ENCODE results near the gene DENND1B.

The DENND1B gene

GRCh38 chr1:197686231-197686630, 89.0 kb downstream of the DENND1B start:
- H3K79me2 ChIP-seq (ENCODE audit: low read length) = peaks cover 100% of the 10 kb centered on the region
- no peak overlapping the region for H3K27ac ChIP-seq (ENCODE audit: low read length)
- TF ChIP-seq, protein P1, sequence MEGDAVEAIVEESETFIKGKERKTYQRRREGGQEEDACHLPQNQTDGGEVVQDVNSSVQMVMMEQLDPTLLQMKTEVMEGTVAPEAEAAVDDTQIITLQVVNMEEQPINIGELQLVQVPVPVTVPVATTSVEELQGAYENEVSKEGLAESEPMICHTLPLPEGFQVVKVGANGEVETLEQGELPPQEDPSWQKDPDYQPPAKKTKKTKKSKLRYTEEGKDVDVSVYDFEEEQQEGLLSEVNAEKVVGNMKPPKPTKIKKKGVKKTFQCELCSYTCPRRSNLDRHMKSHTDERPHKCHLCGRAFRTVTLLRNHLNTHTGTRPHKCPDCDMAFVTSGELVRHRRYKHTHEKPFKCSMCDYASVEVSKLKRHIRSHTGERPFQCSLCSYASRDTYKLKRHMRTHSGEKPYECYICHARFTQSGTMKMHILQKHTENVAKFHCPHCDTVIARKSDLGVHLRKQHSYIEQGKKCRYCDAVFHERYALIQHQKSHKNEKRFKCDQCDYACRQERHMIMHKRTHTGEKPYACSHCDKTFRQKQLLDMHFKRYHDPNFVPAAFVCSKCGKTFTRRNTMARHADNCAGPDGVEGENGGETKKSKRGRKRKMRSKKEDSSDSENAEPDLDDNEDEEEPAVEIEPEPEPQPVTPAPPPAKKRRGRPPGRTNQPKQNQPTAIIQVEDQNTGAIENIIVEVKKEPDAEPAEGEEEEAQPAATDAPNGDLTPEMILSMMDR (IDR thresholded peaks at IDR 0.05; ENCODE audit: low read length) = no peak
- TF ChIP-seq EZH2phosphoT487 (IDR thresholded peaks at IDR 0.05; ENCODE audit: low read length) (no peak), EZH2 (optimal IDR thresholded peaks at IDR 0.05; ENCODE audit: low read depth, low read length) (no peak)
- peaks cover 9% of the 10 kb centered on the region for H3K36me3 ChIP-seq (replicated peaks; ENCODE audit: insufficient read depth, low read length)
- H3K9me3 ChIP-seq (replicated peaks; ENCODE audit: insufficient read depth, low read length) = no peaks in the 10 kb centered on the region
- H3K4me3 ChIP-seq (ENCODE audit: low read length) = no peak overlapping the region
- DNase-seq = no peak
- H2AFZ ChIP-seq (ENCODE audit: low read length) = no peak overlapping the region
- H4K20me1 ChIP-seq (ENCODE audit: insufficient read depth, low read length) = peaks cover 7% of the 10 kb centered on the region; the same call in 1 of the 2 replicates
- H3K9me2 ChIP-seq (replicated peaks; ENCODE audit: insufficient read depth, low read length) = no peaks in the 10 kb centered on the region
- H3F3A ChIP-seq (ENCODE audit: insufficient read depth, low read length) = no peaks in the 10 kb centered on the region
- no peak overlapping the region for H3K9ac ChIP-seq (ENCODE audit: low read length)
- H3K4me2 ChIP-seq (ENCODE audit: low read depth, low read length) = no peak overlapping the region
- H3K27me3 ChIP-seq (replicated peaks; ENCODE audit: insufficient read depth, low read length) = no peaks in the 10 kb centered on the region
- 0 out of 2 replicates have a peak, but pooled peaks cover 4% of the 10 kb centered on the region for H3K4me1 ChIP-seq (ENCODE audit: low read length)

DNA sequence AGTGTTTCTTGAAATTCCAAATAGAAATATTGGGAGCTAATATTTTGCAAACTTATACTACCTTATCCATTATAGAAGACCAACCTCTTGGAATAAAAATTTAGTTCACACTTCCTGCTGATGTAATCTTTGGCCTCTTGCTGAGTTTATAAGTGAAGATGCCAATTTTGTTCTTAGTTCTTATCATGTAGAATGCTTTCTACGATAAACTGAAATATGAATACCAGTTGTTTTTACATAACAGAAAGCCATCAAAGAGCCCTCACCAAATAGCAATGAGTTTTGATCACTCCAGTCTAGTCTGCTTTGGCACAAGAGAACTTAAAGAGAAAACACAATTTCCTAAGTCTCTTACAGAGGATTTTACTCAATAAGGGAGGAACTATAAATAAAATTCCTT, 89.5 kb downstream of the DENND1B start:
- Histone ChIP-seq H2AFZ (ENCODE audit: low read length) (no peak overlapping the region), H3K9me2 (replicated peaks; ENCODE audit: insufficient read depth, low read length) (no peaks in the 10 kb centered on the region), H3K9me3 (replicated peaks; ENCODE audit: insufficient read depth, low read length) (no peaks in the 10 kb centered on the region), H3K4me3 (ENCODE audit: low read length) (no peak overlapping the region), H3F3A (ENCODE audit: insufficient read depth, low read length) (no peaks in the 10 kb centered on the region), H3K4me2 (ENCODE audit: low read depth, low read length) (no peak overlapping the region), H3K9ac (ENCODE audit: low read length) (no peak overlapping the region), H3K27ac (ENCODE audit: low read length) (no peak overlapping the region), H3K27me3 (replicated peaks; ENCODE audit: insufficient read depth, low read length) (no peaks in the 10 kb centered on the region), H3K4me1 (ENCODE audit: low read length) (0 out of 2 replicates have a peak, but pooled peaks cover 4% of the 10 kb centered on the region), H4K20me1 (ENCODE audit: insufficient read depth, low read length) (peaks cover 7% of the 10 kb centered on the region; the same call in 1 of the 2 replicates), H3K36me3 (replicated peaks; ENCODE audit: insufficient read depth, low read length) (peaks cover 9% of the 10 kb centered on the region), H3K79me2 (ENCODE audit: low read length) (peaks cover 100% of the 10 kb centered on the region)
- DNase-seq = no peak
- TF ChIP-seq EZH2 (optimal IDR thresholded peaks at IDR 0.05; ENCODE audit: low read depth, low read length) = no peak
- TF ChIP-seq EZH2phosphoT487 (IDR thresholded peaks at IDR 0.05; ENCODE audit: low read length) = no peak
- TF ChIP-seq, protein P1 (IDR thresholded peaks at IDR 0.05; ENCODE audit: low read length) = no peak

- H3K27ac ChIP-seq (ENCODE audit: low read length) = no peak overlapping the region
- no peaks in the 10 kb centered on the region; the same call in 1 of the 2 replicates for H3F3A ChIP-seq (ENCODE audit: insufficient read depth, low read length)
- no peak overlapping the region for H2AFZ ChIP-seq (ENCODE audit: low read length)
- H3K4me2 ChIP-seq (ENCODE audit: low read depth, low read length) = no peak overlapping the region
- no peaks in the 10 kb centered on the region for H3K36me3 ChIP-seq (replicated peaks; ENCODE audit: insufficient read depth, low read length)
- no peaks in the 10 kb centered on the region for H3K27me3 ChIP-seq (replicated peaks; ENCODE audit: insufficient read depth, low read length)
- H4K20me1 ChIP-seq (ENCODE audit: insufficient read depth, low read length) = peaks cover 7% of the 10 kb centered on the region; the same call in 1 of the 2 replicates
- TF ChIP-seq EZH2phosphoT487 (IDR thresholded peaks at IDR 0.05; ENCODE audit: low read length) = no peak
- no peak for TF ChIP-seq EZH2 (optimal IDR thresholded peaks at IDR 0.05; ENCODE audit: low read depth, low read length)
- TF ChIP-seq, protein P1 (IDR thresholded peaks at IDR 0.05; ENCODE audit: low read length) = no peak
- H3K9me2 ChIP-seq (replicated peaks; ENCODE audit: insufficient read depth, low read length) = no peaks in the 10 kb centered on the region
- no peak for DNase-seq
- 0 out of 2 replicates have a peak, but pooled peaks cover 4% of the 10 kb centered on the region for H3K4me1 ChIP-seq (ENCODE audit: low read length)
- peaks cover 93% of the 10 kb centered on the region for H3K79me2 ChIP-seq (ENCODE audit: low read length)
- H3K9ac ChIP-seq (ENCODE audit: low read length) = no peak overlapping the region
- no peaks in the 10 kb centered on the region for H3K9me3 ChIP-seq (replicated peaks; ENCODE audit: insufficient read depth, low read length)
- no peak overlapping the region for H3K4me3 ChIP-seq (ENCODE audit: low read length)
Measured at GRCh38 chr1:197683895-197684553, 91.3 kb downstream of the DENND1B start.

Measured in MM.1S (cell line).